HepG2 (cell line): ENCODE measurements around the gene SLBP. TPM values are rescaled to one million over a fixed set of nuclear protein-coding genes. Genes with fewer than 3 reads are reported as not detected.

Experiments used
- ATRX ChIP-seq: sonication (generic); formaldehyde crosslinking; IDR thresholded peaks from 2 replicates; pipeline ENCODE4 v1.4.0; 2020; ENCODE audit warnings: missing genetic modification reagents, borderline replicate concordance
- CSRNP1 ChIP-seq: sonication (generic); formaldehyde crosslinking; IDR thresholded peaks from 2 replicates; pipeline ENCODE4 v1.8.1; 2023; ENCODE audit warnings: mild to moderate bottlenecking, missing genetic modification reagents
- DNMT1 ChIP-seq: sonication (generic); formaldehyde crosslinking; IDR thresholded peaks from 2 replicates; pipeline ENCODE4 v1.5.1; 2020; ENCODE audit warnings: mild to moderate bottlenecking, missing genetic modification reagents
- FOXC1 ChIP-seq: sonication (generic); formaldehyde crosslinking; IDR thresholded peaks from 2 replicates; pipeline ENCODE4 v1.8.0; 2022; ENCODE audit warnings: mild to moderate bottlenecking, missing genetic modification reagents, borderline replicate concordance
- KLF16 ChIP-seq, 2 experiments: sonication (generic) in 1 of 2; formaldehyde crosslinking in 1 of 2; IDR thresholded peaks; 2 replicates each; pipeline versions ENCODE4 v1.6.1 to v1.8.0; 2016 to 2023; ENCODE audit warnings: missing genetic modification reagents in 2 of 2, missing compliant biosample characterization in 1 of 2
- MLXIP ChIP-seq: sonication (generic); formaldehyde crosslinking; IDR thresholded peaks from 2 replicates; pipeline ENCODE4 v1.9.0; 2021; ENCODE audit warnings: missing genetic modification reagents, borderline replicate concordance
- PHF21A ChIP-seq: sonication (generic); formaldehyde crosslinking; IDR thresholded peaks from 2 replicates; pipeline ENCODE4 v1.5.0; 2020; ENCODE audit warnings: mild to moderate bottlenecking, missing genetic modification reagents
- PHF5A ChIP-seq: IDR thresholded peaks from one replicate; pipeline ENCODE4 v1.6.1; 2018; ENCODE audit warnings: low read depth, missing genetic modification reagents; ENCODE audit not compliant: unreplicated experiment
- RBM39 ChIP-seq: fragments of 200-400 bp; formaldehyde crosslinking; IDR thresholded peaks from one replicate; pipeline ENCODE4 v1.6.1; 2018; ENCODE audit warnings: antibody characterized with exemption, mild to moderate bottlenecking, low read depth, low read length; ENCODE audit not compliant: poor library complexity, severe bottlenecking
- RFX5 ChIP-seq: IDR thresholded peaks from 2 replicates; pipeline ENCODE4 v1.6.1; 2011; ENCODE audit warnings: low read depth, low read length, improper control_type of control experiment
- SRSF4 ChIP-seq: fragments of 200-400 bp; formaldehyde crosslinking; IDR thresholded peaks from one replicate; pipeline ENCODE4 v1.6.1; 2018; ENCODE audit warnings: mild to moderate bottlenecking, low read depth, low read length, moderate library complexity; ENCODE audit not compliant: poor library complexity, severe bottlenecking
- SUZ12 ChIP-seq: fragments of 150-350 bp; IDR thresholded peaks from 2 replicates; pipeline ENCODE4 v1.6.1; 2014; ENCODE audit warnings: low read depth, low read length
- ZHX2 ChIP-seq, 2 experiments: sonication (generic) in 1 of 2; formaldehyde crosslinking in 1 of 2; IDR thresholded peaks; 2 replicates each; pipeline versions ENCODE4 v1.6.1 to v1.9.0; 2014 to 2022; ENCODE audit warnings: antibody characterized with exemption in 1 of 2, borderline replicate concordance in 1 of 2, inconsistent platforms in 1 of 2, low read depth in 1 of 2, missing genetic modification reagents in 1 of 2
- ZNF34 ChIP-seq: sonication (generic); formaldehyde crosslinking; IDR thresholded peaks from 2 replicates; pipeline ENCODE4 v1.4.0; 2020; ENCODE audit warnings: mild to moderate bottlenecking, missing genetic modification reagents, borderline replicate concordance
- ZNF496 ChIP-seq: sonication (generic); formaldehyde crosslinking; IDR thresholded peaks from 2 replicates; pipeline ENCODE4 v1.8.1; 2023; ENCODE audit warnings: mild to moderate bottlenecking, moderate library complexity, missing genetic modification reagents; ENCODE audit not compliant: insufficient replicate concordance
- ZNF598 ChIP-seq: sonication (generic); formaldehyde crosslinking; IDR thresholded peaks from 2 replicates; pipeline ENCODE4 v1.5.1; 2020; ENCODE audit warnings: mild to moderate bottlenecking, missing genetic modification reagents, borderline replicate concordance
- ZSCAN31 ChIP-seq: sonication (generic); formaldehyde crosslinking; IDR thresholded peaks from 2 replicates; pipeline ENCODE4 v1.5.0; 2020; ENCODE audit warnings: low read depth, mild to moderate bottlenecking, missing genetic modification reagents
- polyA plus RNA-seq, 8 experiments: library from polyadenylated mRNA; depleted of rRNA in 3 of 8; stranded (reverse) in 7 of 8; unstranded in 1 of 8; fragments of >200 nt; fragmentation: Illumina TruSeq in 4 of 8; extraction: Trizol in 4 of 8; gene quantifications; 2 replicates each; pipeline versions ENCODE4 v1.2.1 to v1.2.3, GENCODE V29; 2011 to 2016; ENCODE audit warnings: low read depth in 4 of 8, missing spikeins in 1 of 8, mixed read lengths in 1 of 8; ENCODE audit not compliant: insufficient read depth in 1 of 8
- total RNA-seq, 5 experiments: library from RNA; depleted of rRNA; stranded (reverse); fragments of >200 nt; fragmentation: Illumina TruSeq; extraction: Trizol; gene quantifications; 2 replicates each; pipeline ENCODE4 v1.2.3, GENCODE V29; 2016; ENCODE audit warnings: low read depth in 1 of 5

Gene SLBP
- total and polyA plus RNA-seq, 2 of the 13 experiments (the other 11 are each of a cell fraction or from before 2014, with no cell fraction given), result 43.9 to 104 TPM

GRCh38 chr4:1720163-1720983 is 8.3 kb upstream of the SLBP start (continued):
- no peak for TF ChIP-seq MLXIP (CRISPR knock-in tag)
- TF ChIP-seq KLF16 (CRISPR knock-in tag; IDR thresholded peaks at IDR 0.05), result no peak
- TF ChIP-seq ZNF34 (CRISPR knock-in tag), result no peak
- TF ChIP-seq ZNF598 (CRISPR knock-in tag), result no peak
- no peak for TF ChIP-seq SRSF4
- 0 out of 2 replicates have a peak, but pooled peaks have one; percentile 27 for TF ChIP-seq CSRNP1 (CRISPR knock-in tag)
- TF ChIP-seq PHF5A (CRISPR knock-in tag), result no peak
- TF ChIP-seq ZSCAN31, result no peak
- peak; percentile 55 for TF ChIP-seq RBM39
- no peak for TF ChIP-seq PHF21A (CRISPR knock-in tag)
- no peak for TF ChIP-seq ATRX (CRISPR knock-in tag)
- TF ChIP-seq SUZ12, result no peak
- TF ChIP-seq DNMT1 (CRISPR knock-in tag), result no peak
- TF ChIP-seq ZNF496 (CRISPR knock-in tag), result no peak
- no peak for TF ChIP-seq ZHX2 (IDR thresholded peaks at IDR 0.05; ENCODE audit: low read depth)
- TF ChIP-seq ZHX2 (CRISPR knock-in tag; IDR thresholded peaks at IDR 0.05; ENCODE audit: borderline replicate concordance), result no peak
- TF ChIP-seq RFX5, result no peak
- TF ChIP-seq FOXC1 (CRISPR knock-in tag), result no peak
